SIG-M5 treated with dmso at 0.1 percent for 504 hours (cell line): ENCODE measurements around the gene CUL2.
"Not testable (repeated sequence)": the region's sequence is repeated elsewhere in the genome, so short reads cannot be mapped to it uniquely, and the experiment has no call there.

Experiments used
- DNase-seq: peaks from one replicate; lab custom pipeline; 2025; ENCODE audit not compliant: unreplicated experiment; lab: John Stamatoyannopoulos, UW

The CUL2 gene

GRCh38 chr10:34985146-34985545 lies 105.0 kb downstream of the CUL2 start:
- DNase-seq, result no peak

GRCh38 chr10:34981844-34982243 lies 108.3 kb downstream of the CUL2 start:
- no peak for DNase-seq

GRCh38 chr10:34979938-34980337 lies 110.2 kb downstream of the CUL2 start:
- no peak for DNase-seq

- no peak for DNase-seq
Measured at GRCh38 chr10:34978080-34978479, 112.1 kb downstream of the CUL2 start.

GRCh38 chr10:34976380-34976910 lies 113.7 kb downstream of the CUL2 start:
- not testable (repeated sequence) for DNase-seq

- not testable (repeated sequence) for DNase-seq
Measured at GRCh38 chr10:34974364-34975065, 115.6 kb downstream of the CUL2 start.

GRCh38 chr10:34973757-34974156 lies 116.4 kb downstream of the CUL2 start:
- DNase-seq, result not testable (repeated sequence)

- DNase-seq, result not testable (repeated sequence)
Measured at GRCh38 chr10:34973121-34973520, 117.0 kb downstream of the CUL2 start.

GRCh38 chr10:34972591-34972990 lies 117.5 kb downstream of the CUL2 start:
- DNase-seq, result not testable (repeated sequence)

GRCh38 chr10:34971606-34972334 lies 118.4 kb downstream of the CUL2 start:
- DNase-seq, result not testable (repeated sequence)

- no peak for DNase-seq
Measured at GRCh38 chr10:34969171-34969570, 121.0 kb downstream of the CUL2 start.

GRCh38 chr10:34967335-34967880 lies 122.7 kb downstream of the CUL2 start:
- DNase-seq, result no peak

GRCh38 chr10:34966451-34966850 lies 123.7 kb downstream of the CUL2 start:
- no peak for DNase-seq

- DNase-seq, result no peak
Measured at GRCh38 chr10:34966040-34966439, 124.1 kb downstream of the CUL2 start.

GRCh38 chr10:34964166-34964800 lies 125.9 kb downstream of the CUL2 start:
- DNase-seq, result no peak

- no peak for DNase-seq
Measured at GRCh38 chr10:34962866-34963265, 127.3 kb downstream of the CUL2 start.

GRCh38 chr10:34960983-34961382 lies 129.2 kb downstream of the CUL2 start:
- no peak for DNase-seq

GRCh38 chr10:34959786-34960185 lies 130.4 kb downstream of the CUL2 start:
- DNase-seq, result peak; percentile 29

- no peak for DNase-seq
Measured at GRCh38 chr10:34959321-34959720, 130.8 kb downstream of the CUL2 start.
